ENCODE measurements around the gene TACR1.

TACR1 gene

DNA sequence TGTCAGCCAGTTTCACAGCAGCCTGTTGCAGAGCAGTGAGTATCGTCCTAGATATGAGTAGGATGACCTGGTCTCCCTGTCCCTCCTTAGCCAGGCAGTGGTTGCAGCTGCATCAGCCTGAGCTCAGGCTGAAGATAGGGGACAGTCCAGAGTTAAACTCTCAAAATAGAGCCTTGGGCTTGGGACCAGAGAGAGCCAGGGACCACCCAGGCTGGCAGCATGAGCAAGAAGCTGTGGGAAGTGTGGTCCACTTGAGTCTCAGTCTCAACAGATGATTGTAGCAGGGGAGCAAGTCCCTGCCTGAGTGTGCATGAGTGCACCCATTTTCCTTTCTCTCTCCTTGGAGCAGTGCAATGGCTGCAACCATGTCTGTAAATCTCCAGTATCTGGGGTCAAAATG, 38.0 kb upstream of the TACR1 start:
- Mint-ChIP-seq H3K9me3 (peaks cover 11% of the 10 kb centered on the region), H3K4me3 (no peak overlapping the region), H3K27ac (no peak overlapping the region), H3K4me1 (peaks cover 5% of the 10 kb centered on the region), H3K36me3 (ENCODE audit: low read depth) (no peaks in the 10 kb centered on the region), H3K27me3 (ENCODE audit: low read depth) (no peaks in the 10 kb centered on the region)
- TF ChIP-seq, protein P1, sequence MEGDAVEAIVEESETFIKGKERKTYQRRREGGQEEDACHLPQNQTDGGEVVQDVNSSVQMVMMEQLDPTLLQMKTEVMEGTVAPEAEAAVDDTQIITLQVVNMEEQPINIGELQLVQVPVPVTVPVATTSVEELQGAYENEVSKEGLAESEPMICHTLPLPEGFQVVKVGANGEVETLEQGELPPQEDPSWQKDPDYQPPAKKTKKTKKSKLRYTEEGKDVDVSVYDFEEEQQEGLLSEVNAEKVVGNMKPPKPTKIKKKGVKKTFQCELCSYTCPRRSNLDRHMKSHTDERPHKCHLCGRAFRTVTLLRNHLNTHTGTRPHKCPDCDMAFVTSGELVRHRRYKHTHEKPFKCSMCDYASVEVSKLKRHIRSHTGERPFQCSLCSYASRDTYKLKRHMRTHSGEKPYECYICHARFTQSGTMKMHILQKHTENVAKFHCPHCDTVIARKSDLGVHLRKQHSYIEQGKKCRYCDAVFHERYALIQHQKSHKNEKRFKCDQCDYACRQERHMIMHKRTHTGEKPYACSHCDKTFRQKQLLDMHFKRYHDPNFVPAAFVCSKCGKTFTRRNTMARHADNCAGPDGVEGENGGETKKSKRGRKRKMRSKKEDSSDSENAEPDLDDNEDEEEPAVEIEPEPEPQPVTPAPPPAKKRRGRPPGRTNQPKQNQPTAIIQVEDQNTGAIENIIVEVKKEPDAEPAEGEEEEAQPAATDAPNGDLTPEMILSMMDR (IDR thresholded peaks at IDR 0.05; ENCODE audit: unreplicated experiment in 3 of 3) = no peak

DNA sequence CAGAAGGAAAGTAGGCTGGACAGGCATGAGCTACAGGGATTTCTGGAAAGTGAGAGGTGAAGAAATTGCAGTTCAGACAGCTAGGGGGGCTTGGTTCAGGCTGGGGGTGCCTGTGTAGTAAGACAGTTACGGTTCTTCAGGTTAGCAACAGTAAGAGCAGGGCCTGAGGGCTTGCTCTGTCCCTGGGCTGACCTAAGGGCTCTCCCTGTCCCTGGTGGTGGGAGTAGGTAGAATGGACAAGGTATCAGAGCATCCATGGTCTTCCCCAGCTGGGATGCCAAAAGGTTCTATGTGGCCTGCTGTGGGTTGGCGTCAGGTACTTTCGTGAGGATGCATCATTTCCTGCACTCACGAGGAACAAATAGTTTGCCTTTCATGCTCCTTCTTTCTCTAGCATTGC, 34.6 kb upstream of the TACR1 start:
- Mint-ChIP-seq H3K4me3 (no peak overlapping the region), H3K36me3 (ENCODE audit: low read depth) (no peaks in the 10 kb centered on the region), H3K9me3 (no peaks in the 10 kb centered on the region), H3K27ac (no peak overlapping the region), H3K27me3 (ENCODE audit: low read depth) (no peaks in the 10 kb centered on the region), H3K4me1 (no peaks in the 10 kb centered on the region)
- TF ChIP-seq, protein P1 (IDR thresholded peaks at IDR 0.05; ENCODE audit: unreplicated experiment in 3 of 3) = no peak

DNA sequence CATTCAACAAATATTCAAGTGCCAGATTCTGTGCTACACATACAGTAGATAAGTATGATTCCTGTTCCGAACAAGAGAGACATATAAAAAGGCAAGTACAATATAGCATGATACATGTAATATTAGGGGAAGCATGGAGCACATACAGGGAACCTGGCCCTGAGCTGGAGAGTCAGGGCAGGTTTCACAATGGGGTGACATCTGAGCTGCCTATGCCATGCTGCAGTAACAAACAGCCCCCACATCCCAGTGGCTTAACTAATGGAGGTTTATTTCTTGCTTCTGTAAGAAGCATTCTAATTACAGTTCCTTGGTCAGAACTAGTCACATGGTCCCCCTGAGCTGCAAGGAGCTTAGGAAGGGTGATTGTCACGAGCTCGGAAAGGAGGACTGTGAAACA, 27.3 kb upstream of the TACR1 start:
- Mint-ChIP-seq H3K4me1 (no peaks in the 10 kb centered on the region), H3K36me3 (ENCODE audit: low read depth) (no peaks in the 10 kb centered on the region), H3K4me3 (no peak overlapping the region), H3K27ac (no peak overlapping the region), H3K27me3 (ENCODE audit: low read depth) (no peaks in the 10 kb centered on the region), H3K9me3 (no peaks in the 10 kb centered on the region)
- TF ChIP-seq, protein P1 (IDR thresholded peaks at IDR 0.05; ENCODE audit: unreplicated experiment in 3 of 3) = no peak

DNA sequence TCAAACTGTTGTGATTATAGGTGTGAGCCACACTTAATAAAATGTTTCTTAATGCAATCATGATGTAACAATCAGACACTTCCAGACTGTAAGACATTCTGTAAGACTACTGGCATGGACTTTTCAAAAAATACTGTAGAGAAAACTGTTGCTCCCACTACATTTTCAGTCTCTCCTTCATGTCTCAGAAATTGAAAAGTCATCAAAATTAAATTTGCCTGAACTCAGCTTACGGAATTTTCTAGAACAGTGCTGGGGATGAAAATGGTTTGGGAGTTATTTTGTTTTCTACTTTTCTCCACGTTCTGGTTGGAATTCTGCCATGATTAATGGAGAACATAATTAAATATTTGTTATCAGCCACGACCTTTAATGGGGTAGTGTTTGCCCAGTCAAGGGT, 26.8 kb upstream of the TACR1 start:
- H3K27ac Mint-ChIP-seq = no peak overlapping the region
- TF ChIP-seq, protein P1 (IDR thresholded peaks at IDR 0.05; ENCODE audit: unreplicated experiment in 3 of 3) = no peak
- H3K9me3 Mint-ChIP-seq = no peaks in the 10 kb centered on the region
- H3K27me3 Mint-ChIP-seq (ENCODE audit: low read depth) = no peaks in the 10 kb centered on the region
- no peak overlapping the region for H3K4me3 Mint-ChIP-seq
- no peaks in the 10 kb centered on the region for H3K36me3 Mint-ChIP-seq (ENCODE audit: low read depth)
- H3K4me1 Mint-ChIP-seq = no peaks in the 10 kb centered on the region

DNA sequence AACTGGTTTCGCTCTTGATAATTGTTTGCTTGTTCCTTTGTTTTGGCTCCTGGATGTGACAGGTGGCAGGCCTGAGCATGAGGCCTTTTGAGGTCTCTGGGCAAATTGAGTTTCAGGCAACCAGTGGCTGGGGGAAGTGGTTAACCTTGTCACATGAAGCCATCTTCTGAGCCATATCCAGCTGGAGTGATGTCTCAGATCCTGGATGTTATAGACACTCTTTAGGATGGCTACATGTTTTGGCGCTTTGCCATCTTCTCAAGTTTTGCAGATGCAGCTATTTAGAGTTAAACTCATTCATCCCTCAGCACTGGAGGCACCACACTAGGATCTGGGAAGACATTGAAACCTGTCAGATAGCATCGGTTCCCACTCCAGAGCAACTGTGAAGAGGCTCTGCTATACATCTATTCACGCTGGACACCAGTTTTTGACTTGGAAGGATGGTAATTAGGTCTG, 25.3 kb upstream of the TACR1 start:
- TF ChIP-seq, protein P1 (IDR thresholded peaks at IDR 0.05; ENCODE audit: unreplicated experiment in 3 of 3) = no peak
- Mint-ChIP-seq H3K4me1 (no peaks in the 10 kb centered on the region), H3K9me3 (peaks cover 2% of the 10 kb centered on the region), H3K27ac (no peak overlapping the region), H3K4me3 (no peak overlapping the region), H3K27me3 (ENCODE audit: low read depth) (no peaks in the 10 kb centered on the region), H3K36me3 (ENCODE audit: low read depth) (no peaks in the 10 kb centered on the region)

DNA sequence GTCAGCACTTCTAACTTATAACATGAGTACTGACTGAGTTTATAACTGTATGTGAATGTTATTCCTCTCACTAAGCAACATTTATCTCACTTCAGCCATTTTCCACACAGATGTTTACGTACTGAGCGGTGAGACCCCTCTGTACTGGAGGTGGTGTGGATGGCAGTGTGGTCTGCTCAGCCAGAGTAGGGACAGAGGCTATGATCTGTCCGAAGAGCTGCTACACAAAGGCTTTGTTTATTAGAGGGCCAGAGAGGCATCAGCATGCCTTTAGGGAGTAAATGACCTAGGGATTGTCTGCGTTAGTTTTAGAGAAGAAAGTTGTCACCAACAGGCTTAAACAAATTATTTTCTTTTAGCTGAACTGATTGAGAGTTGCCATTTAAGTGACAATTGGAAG, 23.2 kb upstream of the TACR1 start:
- Mint-ChIP-seq H3K4me1 (no peaks in the 10 kb centered on the region), H3K27me3 (ENCODE audit: low read depth) (no peaks in the 10 kb centered on the region), H3K36me3 (ENCODE audit: low read depth) (no peaks in the 10 kb centered on the region), H3K9me3 (peaks cover 2% of the 10 kb centered on the region), H3K27ac (no peak overlapping the region), H3K4me3 (no peak overlapping the region)
- TF ChIP-seq, protein P1 (IDR thresholded peaks at IDR 0.05; ENCODE audit: unreplicated experiment in 3 of 3) = no peak

Measured in nephron (organoid).